ENCODE data around the gene MAGEB17.

- TF ChIP-seq CTCF (IDR thresholded peaks at IDR 0.05) (no peak), POLR2A (IDR thresholded peaks at IDR 0.05) (no peak), EP300 (IDR thresholded peaks at IDR 0.05) (no peak), POLR2AphosphoS5 (IDR thresholded peaks at IDR 0.05) (no peak)
These were observed 44.7 kb downstream of the MAGEB17 start for GRCh38 chrX:16212024-16212423.

Data from stomach (tissue), 4 donors.